Kidney (tissue), 14 donors: Measurements from ENCODE around the gene OR5H1. TPM values are rescaled to one million over a fixed set of nuclear protein-coding genes. Genes with fewer than 3 reads are reported as not detected.
"Not testable (repeated sequence)": the region's sequence is repeated elsewhere in the genome, so short reads cannot be mapped to it uniquely, and the experiment has no call there.

Source experiments
- DNase-seq, 5 donors: peaks; one replicate each; pipeline ENCODE4 v3.0.0-alpha.2; 2013 to 2020
- FAIRE-seq: peaks from 2 replicates; lab custom pipeline; 2012; peaks lifted over from hg19 to GRCh38; lab: Jason Lieb, UNC
- H3K27ac ChIP-seq, 2 donors: one replicate each; pipeline ENCODE4 v1.7.0; 2013; ENCODE audit warnings: low read depth in 2 of 2, low read length in 2 of 2, inconsistent platforms in 1 of 2
- H3K27me3 ChIP-seq: one replicate; pipeline ENCODE4 v1.7.1; 2013; ENCODE audit warnings: low read length, inconsistent platforms; ENCODE audit not compliant: control insufficient read depth, insufficient read depth
- H3K36me3 ChIP-seq, 3 donors: one replicate each; pipeline versions ENCODE4 v1.7.0 to v1.7.1; 2013; ENCODE audit warnings: low read length in 3 of 3, control low read depth in 1 of 3, inconsistent platforms in 1 of 3; ENCODE audit not compliant: insufficient read depth in 3 of 3, control insufficient read depth in 2 of 3
- H3K4me1 ChIP-seq, 3 donors: one replicate each; pipeline versions ENCODE4 v1.7.0 to v1.7.1; 2013; ENCODE audit warnings: low read length in 3 of 3, inconsistent platforms in 1 of 3, low read depth in 1 of 3; ENCODE audit not compliant: control insufficient read depth in 2 of 3, insufficient read depth in 2 of 3
- H3K4me3 ChIP-seq, 3 donors: one replicate each; pipeline versions ENCODE4 v1.7.0 to v1.8.1; 2013; ENCODE audit warnings: low read length in 3 of 3, control low read depth in 1 of 3, inconsistent platforms in 1 of 3
- H3K9ac ChIP-seq, 3 donors: one replicate each; pipeline versions ENCODE4 v1.7.0 to v1.7.1; 2013; ENCODE audit warnings: low read length in 3 of 3, control low read depth in 1 of 3, inconsistent platforms in 1 of 3
- H3K9me3 ChIP-seq, 3 donors: one replicate each; pipeline versions ENCODE4 v1.7.0 to v1.7.1; 2013; ENCODE audit warnings: low read length in 3 of 3, control low read depth in 1 of 3, inconsistent platforms in 1 of 3; ENCODE audit not compliant: control insufficient read depth in 2 of 3, insufficient read depth in 1 of 3
- CTCF ChIP-seq: IDR thresholded peaks from 3 replicates; pipeline ENCODE4 v1.5.1; 2012; ENCODE audit warnings: mild to moderate bottlenecking, moderate library complexity, borderline replicate concordance; ENCODE audit not compliant: insufficient read depth; ENCODE audit errors: extremely low read depth
- intact Hi-C: fragments of 100-400 bp; cut with DNase I; formaldehyde crosslinking; loops from one replicate; pipeline ENCODE4 v1.11.1; 2022
- polyA plus RNA-seq: library from polyadenylated mRNA; stranded (reverse); fragments of 350-450 nt; fragmentation: Illumina TruSeq; extraction: RNeasy Lipid Tissue Mini Kit (QIAGEN cat#74804); gene quantifications from one replicate; pipeline ENCODE4 v1.2.3, GENCODE V29; 2014; ENCODE audit warnings: low read depth, low replicate concordance; ENCODE audit not compliant: insufficient read depth
- total RNA-seq: library from RNA; stranded (reverse); fragmentation: NEBNext Ultra II Directional; extraction: Animal tissue kit (Norgen Biotek cat#: 25700); gene quantifications from one replicate; pipeline ENCODE4 v1.2.1, GENCODE V29; 2021
- donor health status: control.
- donor health status: control.
- donor health status: control.
- donor health status: control.
- donor health status: control.
- donor health status: DM: yes; HTN: yes; CAD: no.
- donor health status: Normal renal cell carcinoma (clear cell type).

The OR5H1 gene
- total and polyA plus RNA-seq, 2 donors from 2014 or later: not detected

- no peak overlapping the region for H3K9ac ChIP-seq
- no peak overlapping the region for H3K4me3 ChIP-seq
- no peak for TF ChIP-seq CTCF
- DNase-seq (no peak), FAIRE-seq (no peak)
- peaks cover 0 to 17% (median 0%) of the 10 kb centered on the region in 3 donors for H3K9me3 ChIP-seq
- no peaks in the 10 kb centered on the region for H3K36me3 ChIP-seq
- H3K27me3 ChIP-seq: no peaks in the 10 kb centered on the region
- no peaks in the 10 kb centered on the region for H3K4me1 ChIP-seq
- intact Hi-C loops: no loop called here
- H3K27ac ChIP-seq: no peak overlapping the region
Measured at GRCh38 chr3:98110550-98110908, 20.0 kb upstream of the OR5H1 start.

GRCh38 chr3:98114264-98114663 is 16.3 kb upstream of the OR5H1 start:
- DNase-seq (no peak), FAIRE-seq (no peak)
- Histone ChIP-seq H3K4me3 (no peak overlapping the region), H3K27me3 (no peaks in the 10 kb centered on the region), H3K27ac (no peak overlapping the region), H3K9ac (no peak overlapping the region), H3K4me1 (no peaks in the 10 kb centered on the region), H3K36me3 (no peaks in the 10 kb centered on the region), H3K9me3 (peaks cover 0 to 21% (median 0%) of the 10 kb centered on the region in 3 donors)
- TF ChIP-seq CTCF: no peak
- intact Hi-C loops: no loop called here

- no peak for TF ChIP-seq CTCF
- H3K4me1 ChIP-seq: no peaks in the 10 kb centered on the region
- H3K27ac ChIP-seq: no peak overlapping the region
- no peaks in the 10 kb centered on the region for H3K27me3 ChIP-seq
- no peaks in the 10 kb centered on the region for H3K36me3 ChIP-seq
- FAIRE-seq (no peak), DNase-seq (no peak)
- peaks cover 0 to 19% (median 0%) of the 10 kb centered on the region in 3 donors for H3K9me3 ChIP-seq
- H3K9ac ChIP-seq: no peak overlapping the region
- no peak overlapping the region for H3K4me3 ChIP-seq
- intact Hi-C loops: no loop called here
Measured at GRCh38 chr3:98115717-98116116, 14.8 kb upstream of the OR5H1 start.

GRCh38 chr3:98136631-98137030 is 6.1 kb downstream of the OR5H1 start:
- DNase-seq (no peak), FAIRE-seq (no peak)
- Histone ChIP-seq H3K27me3 (no peaks in the 10 kb centered on the region), H3K27ac (no peak overlapping the region), H3K4me3 (no peak overlapping the region), H3K4me1 (no peaks in the 10 kb centered on the region), H3K9me3 (no peaks in the 10 kb centered on the region), H3K36me3 (no peaks in the 10 kb centered on the region), H3K9ac (no peak overlapping the region)
- no peak for TF ChIP-seq CTCF
- intact Hi-C loops: no loop called here

GRCh38 chr3:98137826-98138557 is 7.5 kb downstream of the OR5H1 start:
- intact Hi-C loops, H3K4me3 ChIP-seq, DNase-seq, H3K4me1 ChIP-seq, H3K36me3 ChIP-seq, FAIRE-seq, H3K27me3 ChIP-seq, H3K9me3 ChIP-seq, H3K27ac ChIP-seq, H3K9ac ChIP-seq: not testable (repeated sequence)
